Measurements from ENCODE around the gene ZNF362.

ZNF362 gene

DNA sequence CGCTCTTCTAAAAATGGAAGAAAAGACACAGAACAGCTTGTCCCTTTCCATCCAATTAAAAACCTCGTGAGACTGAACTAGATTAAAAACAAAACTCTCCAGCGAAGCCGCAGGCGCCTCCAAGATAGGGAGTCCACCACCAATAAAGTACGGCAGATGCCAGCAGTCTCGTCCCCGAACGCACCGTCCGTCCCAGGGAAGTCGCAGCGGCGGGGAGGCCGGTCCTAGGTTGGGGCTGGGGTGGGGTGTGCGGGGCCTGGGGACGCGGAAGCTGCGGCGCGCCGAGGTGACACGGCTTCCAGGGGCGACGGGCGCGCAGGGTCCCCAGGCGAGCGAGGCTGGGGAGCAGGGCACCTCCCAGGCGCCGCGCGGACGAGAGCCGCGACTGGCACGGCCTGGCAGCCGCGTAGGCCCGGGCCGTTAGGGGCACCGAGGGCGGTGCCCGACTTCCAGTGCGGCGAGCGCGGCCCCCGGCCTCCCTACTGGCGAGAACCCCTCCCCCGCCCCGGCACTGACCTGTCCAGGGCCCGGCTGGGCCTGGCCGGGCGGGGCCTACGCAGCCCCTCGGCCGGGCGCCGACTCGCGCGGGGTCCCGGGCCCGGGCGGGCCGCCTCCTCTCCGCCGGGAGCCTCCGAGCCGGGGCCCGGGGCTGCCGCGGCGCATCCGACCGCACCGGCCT, 92.9 kb downstream of the ZNF362 start:
- DNase-seq = peak; percentile 56

DNA sequence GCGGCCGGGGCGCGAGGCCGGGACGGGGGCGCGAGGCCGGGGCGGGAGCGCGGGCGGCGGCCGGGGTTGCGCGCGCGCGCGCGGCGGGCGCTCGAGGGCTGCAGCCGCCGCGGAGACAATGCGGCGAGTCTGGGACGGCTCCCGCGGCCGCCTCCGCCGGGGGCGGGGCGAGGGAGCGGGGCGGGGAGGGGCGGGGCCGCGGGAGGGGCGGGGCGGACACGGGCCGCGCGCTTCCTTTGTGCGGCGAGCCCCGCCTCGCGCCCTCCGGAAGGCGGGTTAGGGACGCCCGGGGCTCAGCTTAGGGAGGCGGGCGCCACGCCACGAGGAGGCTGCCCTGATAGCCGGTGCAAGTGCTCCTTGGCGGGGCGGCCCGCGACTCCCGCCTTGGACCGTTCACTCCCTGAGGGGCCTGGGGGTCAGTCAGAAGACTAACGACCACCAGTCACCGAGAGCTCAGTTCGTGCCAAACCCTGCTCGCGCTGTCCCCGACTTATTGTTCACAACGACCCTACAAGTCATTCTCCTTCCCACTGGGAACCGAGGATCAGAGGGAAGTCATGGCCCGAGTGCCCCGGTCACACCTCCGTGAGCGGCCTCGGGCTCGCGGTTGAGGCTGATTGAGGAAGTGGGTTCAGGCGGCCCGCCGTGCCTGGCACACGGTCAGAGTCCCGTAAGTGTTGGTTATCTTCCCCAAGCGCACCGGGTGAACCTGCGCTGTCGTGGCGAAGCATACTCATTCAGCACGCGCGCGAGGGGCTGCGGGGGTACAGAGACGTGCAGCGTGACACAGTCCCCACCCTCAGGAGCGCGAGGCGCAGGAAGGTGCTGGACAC, 93.7 kb downstream of the ZNF362 start:
- peak; percentile 90 for DNase-seq

All from NCI-H510A (cell line).